GM12801 (cell line): ENCODE measurements around the gene METAP2.

Experiments
- TF ChIP-seq, protein P1 (sequence below): IDR thresholded peaks from one replicate; pipeline ENCODE4 v1.5.1; 2011; ENCODE audit warnings: control low read depth; ENCODE audit not compliant: insufficient read length; ENCODE audit errors: extremely low read depth

METAP2 gene

DNA sequence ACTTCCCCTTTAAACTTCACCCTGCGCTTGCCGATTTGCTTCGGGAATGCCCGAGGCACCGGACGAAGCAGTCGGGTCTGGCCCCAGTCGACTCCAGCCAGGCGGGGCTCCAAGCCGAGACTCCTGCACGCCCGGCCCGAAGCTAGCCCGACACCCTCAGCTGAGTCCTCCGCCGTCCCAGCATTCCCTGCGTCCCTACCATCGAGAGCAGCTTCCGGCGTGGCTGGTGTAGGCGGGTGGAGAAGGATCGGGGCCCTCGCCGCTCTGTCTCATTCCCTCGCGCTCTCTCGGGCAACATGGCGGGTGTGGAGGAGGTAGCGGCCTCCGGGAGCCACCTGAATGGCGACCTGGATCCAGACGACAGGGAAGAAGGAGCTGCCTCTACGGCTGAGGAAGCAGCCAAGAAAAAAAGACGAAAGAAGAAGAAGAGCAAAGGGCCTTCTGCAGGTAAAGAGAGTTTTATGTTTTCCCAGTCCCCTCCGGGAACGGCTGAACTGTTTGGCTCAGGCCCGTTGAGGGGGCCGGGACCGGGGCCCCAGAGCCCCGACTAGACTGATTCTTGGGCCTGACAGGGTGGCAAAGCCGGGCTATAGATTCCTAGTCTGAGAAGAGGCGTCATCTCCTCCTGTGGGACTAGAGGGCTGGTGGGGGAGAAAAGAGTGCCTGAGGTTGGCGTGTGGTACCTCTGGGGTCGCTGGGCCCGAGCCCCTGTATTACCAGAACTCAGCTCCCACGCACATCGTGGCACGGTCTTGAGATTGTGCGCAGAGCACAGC lies at the start of gene METAP2:
Gene METAP2 (plus strand): TSS at position 269 of the 776 bp plus-strand sequence. CDS start 28 bp downstream, at position 297.
- TF ChIP-seq, protein P1, sequence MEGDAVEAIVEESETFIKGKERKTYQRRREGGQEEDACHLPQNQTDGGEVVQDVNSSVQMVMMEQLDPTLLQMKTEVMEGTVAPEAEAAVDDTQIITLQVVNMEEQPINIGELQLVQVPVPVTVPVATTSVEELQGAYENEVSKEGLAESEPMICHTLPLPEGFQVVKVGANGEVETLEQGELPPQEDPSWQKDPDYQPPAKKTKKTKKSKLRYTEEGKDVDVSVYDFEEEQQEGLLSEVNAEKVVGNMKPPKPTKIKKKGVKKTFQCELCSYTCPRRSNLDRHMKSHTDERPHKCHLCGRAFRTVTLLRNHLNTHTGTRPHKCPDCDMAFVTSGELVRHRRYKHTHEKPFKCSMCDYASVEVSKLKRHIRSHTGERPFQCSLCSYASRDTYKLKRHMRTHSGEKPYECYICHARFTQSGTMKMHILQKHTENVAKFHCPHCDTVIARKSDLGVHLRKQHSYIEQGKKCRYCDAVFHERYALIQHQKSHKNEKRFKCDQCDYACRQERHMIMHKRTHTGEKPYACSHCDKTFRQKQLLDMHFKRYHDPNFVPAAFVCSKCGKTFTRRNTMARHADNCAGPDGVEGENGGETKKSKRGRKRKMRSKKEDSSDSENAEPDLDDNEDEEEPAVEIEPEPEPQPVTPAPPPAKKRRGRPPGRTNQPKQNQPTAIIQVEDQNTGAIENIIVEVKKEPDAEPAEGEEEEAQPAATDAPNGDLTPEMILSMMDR: no peak

DNA sequence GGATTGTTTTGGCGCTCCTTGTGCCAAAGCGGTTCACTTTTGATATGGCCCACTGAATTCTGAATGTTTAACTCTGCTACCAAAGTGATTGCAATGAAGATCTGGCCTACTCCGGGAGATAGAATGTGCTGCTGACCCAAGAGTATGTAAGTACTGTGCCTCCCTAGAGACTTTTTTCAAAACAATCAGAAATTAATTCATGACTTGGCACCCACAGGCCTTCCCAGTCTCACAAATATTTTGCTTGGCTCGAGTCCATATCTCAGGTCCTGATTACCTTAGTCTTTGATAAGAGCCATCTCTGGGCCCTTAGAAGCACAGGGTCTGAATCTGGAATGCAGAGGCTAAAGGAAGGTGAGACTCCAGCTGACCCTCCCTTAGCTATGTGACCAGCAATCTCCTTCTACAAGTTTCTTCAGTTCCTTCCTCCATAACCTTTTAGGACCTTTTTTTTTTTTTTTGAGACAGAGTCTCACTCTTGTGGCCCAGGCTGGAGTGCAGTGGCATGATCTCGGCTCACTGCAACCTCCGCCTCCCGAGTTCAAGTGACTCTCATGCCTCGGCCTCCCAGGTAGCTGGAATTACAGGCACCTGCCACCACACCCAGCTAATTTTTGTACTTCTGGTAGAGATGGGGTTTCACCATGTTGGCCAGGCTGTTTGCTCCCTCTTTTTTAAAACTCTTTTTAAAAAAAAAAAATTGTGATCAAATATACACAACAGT lies 49.5 kb upstream of the METAP2 start:
- TF ChIP-seq, protein P1: no peak

- TF ChIP-seq, protein P1: no peak
Measured at GRCh38 chr12:95429172-95429510, 44.8 kb upstream of the METAP2 start.

GRCh38 chr12:95431120-95431519 lies 42.8 kb upstream of the METAP2 start:
- TF ChIP-seq, protein P1: no peak

- TF ChIP-seq, protein P1: no peak
Measured at GRCh38 chr12:95435355-95435754, 38.6 kb upstream of the METAP2 start.

DNA sequence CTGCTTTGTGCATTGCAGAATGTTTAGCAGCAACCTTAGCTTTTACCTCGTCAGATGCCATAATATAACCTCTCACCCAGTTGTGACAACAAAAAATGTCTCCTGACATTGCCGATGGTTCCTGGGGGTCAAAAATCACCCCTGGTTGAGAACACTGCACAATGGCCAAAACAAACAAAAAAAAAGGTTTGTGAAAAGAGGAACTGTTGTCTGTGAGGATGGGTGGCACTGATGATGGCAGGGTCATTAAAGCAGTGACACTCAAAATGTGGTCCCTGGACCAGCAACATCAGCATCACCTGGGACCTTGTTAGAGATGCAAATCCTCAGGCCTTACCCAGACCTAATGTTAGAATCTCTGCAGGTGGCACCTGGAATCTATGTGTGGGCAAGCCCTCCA lies 36.4 kb upstream of the METAP2 start:
- TF ChIP-seq, protein P1: no peak

DNA sequence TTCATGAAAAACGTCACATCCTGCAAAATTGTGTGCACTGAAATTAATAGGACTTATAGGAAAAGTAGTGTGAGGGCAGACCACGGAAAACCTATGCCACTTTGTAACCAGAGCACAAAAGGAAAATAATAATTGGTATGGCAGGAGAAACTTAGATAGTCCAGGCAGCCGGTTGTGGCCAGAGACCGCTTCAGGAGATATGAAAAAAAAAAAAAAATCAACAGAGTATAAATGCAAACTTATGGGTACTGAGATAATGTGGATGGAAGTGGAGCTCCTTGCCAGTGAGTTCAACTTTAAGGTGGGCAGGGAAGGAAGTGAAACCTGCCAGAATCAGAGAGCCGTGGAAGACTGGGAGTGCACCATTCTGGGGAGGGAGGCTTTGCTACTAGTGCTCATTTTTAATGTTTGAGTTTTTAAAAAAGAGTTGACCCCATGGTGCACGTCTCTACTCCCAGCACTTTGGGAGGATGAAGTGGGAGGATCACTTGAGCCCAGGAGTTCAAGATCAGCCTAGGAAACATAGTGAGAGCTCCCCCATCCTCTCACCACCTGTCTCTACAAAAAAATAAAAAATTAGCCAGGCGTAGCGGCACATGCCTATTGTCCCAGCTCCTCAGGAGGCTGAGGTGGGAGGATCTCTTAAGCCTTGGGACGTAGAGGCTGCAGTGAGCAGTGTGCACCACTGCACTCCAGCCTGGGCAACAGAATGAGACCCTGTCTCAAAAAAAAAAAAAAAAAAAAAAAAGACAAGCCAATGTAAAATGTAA lies 34.3 kb upstream of the METAP2 start:
- TF ChIP-seq, protein P1: no peak
